ENCODE results near the gene EFCAB7. TPM values are rescaled to one million over a fixed set of nuclear protein-coding genes. Genes with fewer than 3 reads are reported as not detected.

The EFCAB7 gene
- total and polyA plus RNA-seq, 2 experiments from 2014 or later, result 4.2 to 4.9 TPM

GRCh38 chr1:63599799-63600198 lies 76.5 kb downstream of the EFCAB7 start:
- ATAC-seq (no peak), DNase-seq (ENCODE audit: low spot score) (no peak)
- no peak overlapping the region for H3K4me2 ChIP-seq
- H3K9me2 ChIP-seq (ENCODE audit: insufficient read depth), result peaks cover 6% of the 10 kb centered on the region
- no peaks in the 10 kb centered on the region for H3F3A ChIP-seq (replicated peaks; ENCODE audit: low read depth)
- no peaks in the 10 kb centered on the region for H3K27me3 ChIP-seq (ENCODE audit: insufficient read depth)
- Mint-ChIP-seq H3K36me3 (ENCODE audit: low read depth) (no peaks in the 10 kb centered on the region), H3K4me1 (peaks cover 16% of the 10 kb centered on the region), H3K4me3 (no peak overlapping the region), H3K27me3 (ENCODE audit: insufficient read depth, low read depth, poor library complexity) (no peaks in the 10 kb centered on the region), H3K9me3 (no peaks in the 10 kb centered on the region), H3K27ac (no peak overlapping the region)
- no peaks in the 10 kb centered on the region for H3K36me3 ChIP-seq (ENCODE audit: insufficient read depth)
- no peak overlapping the region for H2AFZ ChIP-seq
- no peak for TF ChIP-seq NANOG (IDR thresholded peaks at IDR 0.05; ENCODE audit: borderline replicate concordance)
- TF ChIP-seq, protein P1, sequence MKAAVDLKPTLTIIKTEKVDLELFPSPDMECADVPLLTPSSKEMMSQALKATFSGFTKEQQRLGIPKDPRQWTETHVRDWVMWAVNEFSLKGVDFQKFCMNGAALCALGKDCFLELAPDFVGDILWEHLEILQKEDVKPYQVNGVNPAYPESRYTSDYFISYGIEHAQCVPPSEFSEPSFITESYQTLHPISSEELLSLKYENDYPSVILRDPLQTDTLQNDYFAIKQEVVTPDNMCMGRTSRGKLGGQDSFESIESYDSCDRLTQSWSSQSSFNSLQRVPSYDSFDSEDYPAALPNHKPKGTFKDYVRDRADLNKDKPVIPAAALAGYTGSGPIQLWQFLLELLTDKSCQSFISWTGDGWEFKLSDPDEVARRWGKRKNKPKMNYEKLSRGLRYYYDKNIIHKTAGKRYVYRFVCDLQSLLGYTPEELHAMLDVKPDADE (IDR thresholded peaks at IDR 0.05), result no peak
- TF ChIP-seq, protein P2, sequence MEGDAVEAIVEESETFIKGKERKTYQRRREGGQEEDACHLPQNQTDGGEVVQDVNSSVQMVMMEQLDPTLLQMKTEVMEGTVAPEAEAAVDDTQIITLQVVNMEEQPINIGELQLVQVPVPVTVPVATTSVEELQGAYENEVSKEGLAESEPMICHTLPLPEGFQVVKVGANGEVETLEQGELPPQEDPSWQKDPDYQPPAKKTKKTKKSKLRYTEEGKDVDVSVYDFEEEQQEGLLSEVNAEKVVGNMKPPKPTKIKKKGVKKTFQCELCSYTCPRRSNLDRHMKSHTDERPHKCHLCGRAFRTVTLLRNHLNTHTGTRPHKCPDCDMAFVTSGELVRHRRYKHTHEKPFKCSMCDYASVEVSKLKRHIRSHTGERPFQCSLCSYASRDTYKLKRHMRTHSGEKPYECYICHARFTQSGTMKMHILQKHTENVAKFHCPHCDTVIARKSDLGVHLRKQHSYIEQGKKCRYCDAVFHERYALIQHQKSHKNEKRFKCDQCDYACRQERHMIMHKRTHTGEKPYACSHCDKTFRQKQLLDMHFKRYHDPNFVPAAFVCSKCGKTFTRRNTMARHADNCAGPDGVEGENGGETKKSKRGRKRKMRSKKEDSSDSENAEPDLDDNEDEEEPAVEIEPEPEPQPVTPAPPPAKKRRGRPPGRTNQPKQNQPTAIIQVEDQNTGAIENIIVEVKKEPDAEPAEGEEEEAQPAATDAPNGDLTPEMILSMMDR (conservative IDR thresholded peaks at IDR 0.05; ENCODE audit: low read depth in 2 of 2), result no peak
- no peak for TF ChIP-seq EZH2phosphoT487 (IDR thresholded peaks at IDR 0.05; ENCODE audit: unreplicated experiment)
- no peak for TF ChIP-seq JUNB (IDR thresholded peaks at IDR 0.05; ENCODE audit: unreplicated experiment)
- TF ChIP-seq, protein P3, sequence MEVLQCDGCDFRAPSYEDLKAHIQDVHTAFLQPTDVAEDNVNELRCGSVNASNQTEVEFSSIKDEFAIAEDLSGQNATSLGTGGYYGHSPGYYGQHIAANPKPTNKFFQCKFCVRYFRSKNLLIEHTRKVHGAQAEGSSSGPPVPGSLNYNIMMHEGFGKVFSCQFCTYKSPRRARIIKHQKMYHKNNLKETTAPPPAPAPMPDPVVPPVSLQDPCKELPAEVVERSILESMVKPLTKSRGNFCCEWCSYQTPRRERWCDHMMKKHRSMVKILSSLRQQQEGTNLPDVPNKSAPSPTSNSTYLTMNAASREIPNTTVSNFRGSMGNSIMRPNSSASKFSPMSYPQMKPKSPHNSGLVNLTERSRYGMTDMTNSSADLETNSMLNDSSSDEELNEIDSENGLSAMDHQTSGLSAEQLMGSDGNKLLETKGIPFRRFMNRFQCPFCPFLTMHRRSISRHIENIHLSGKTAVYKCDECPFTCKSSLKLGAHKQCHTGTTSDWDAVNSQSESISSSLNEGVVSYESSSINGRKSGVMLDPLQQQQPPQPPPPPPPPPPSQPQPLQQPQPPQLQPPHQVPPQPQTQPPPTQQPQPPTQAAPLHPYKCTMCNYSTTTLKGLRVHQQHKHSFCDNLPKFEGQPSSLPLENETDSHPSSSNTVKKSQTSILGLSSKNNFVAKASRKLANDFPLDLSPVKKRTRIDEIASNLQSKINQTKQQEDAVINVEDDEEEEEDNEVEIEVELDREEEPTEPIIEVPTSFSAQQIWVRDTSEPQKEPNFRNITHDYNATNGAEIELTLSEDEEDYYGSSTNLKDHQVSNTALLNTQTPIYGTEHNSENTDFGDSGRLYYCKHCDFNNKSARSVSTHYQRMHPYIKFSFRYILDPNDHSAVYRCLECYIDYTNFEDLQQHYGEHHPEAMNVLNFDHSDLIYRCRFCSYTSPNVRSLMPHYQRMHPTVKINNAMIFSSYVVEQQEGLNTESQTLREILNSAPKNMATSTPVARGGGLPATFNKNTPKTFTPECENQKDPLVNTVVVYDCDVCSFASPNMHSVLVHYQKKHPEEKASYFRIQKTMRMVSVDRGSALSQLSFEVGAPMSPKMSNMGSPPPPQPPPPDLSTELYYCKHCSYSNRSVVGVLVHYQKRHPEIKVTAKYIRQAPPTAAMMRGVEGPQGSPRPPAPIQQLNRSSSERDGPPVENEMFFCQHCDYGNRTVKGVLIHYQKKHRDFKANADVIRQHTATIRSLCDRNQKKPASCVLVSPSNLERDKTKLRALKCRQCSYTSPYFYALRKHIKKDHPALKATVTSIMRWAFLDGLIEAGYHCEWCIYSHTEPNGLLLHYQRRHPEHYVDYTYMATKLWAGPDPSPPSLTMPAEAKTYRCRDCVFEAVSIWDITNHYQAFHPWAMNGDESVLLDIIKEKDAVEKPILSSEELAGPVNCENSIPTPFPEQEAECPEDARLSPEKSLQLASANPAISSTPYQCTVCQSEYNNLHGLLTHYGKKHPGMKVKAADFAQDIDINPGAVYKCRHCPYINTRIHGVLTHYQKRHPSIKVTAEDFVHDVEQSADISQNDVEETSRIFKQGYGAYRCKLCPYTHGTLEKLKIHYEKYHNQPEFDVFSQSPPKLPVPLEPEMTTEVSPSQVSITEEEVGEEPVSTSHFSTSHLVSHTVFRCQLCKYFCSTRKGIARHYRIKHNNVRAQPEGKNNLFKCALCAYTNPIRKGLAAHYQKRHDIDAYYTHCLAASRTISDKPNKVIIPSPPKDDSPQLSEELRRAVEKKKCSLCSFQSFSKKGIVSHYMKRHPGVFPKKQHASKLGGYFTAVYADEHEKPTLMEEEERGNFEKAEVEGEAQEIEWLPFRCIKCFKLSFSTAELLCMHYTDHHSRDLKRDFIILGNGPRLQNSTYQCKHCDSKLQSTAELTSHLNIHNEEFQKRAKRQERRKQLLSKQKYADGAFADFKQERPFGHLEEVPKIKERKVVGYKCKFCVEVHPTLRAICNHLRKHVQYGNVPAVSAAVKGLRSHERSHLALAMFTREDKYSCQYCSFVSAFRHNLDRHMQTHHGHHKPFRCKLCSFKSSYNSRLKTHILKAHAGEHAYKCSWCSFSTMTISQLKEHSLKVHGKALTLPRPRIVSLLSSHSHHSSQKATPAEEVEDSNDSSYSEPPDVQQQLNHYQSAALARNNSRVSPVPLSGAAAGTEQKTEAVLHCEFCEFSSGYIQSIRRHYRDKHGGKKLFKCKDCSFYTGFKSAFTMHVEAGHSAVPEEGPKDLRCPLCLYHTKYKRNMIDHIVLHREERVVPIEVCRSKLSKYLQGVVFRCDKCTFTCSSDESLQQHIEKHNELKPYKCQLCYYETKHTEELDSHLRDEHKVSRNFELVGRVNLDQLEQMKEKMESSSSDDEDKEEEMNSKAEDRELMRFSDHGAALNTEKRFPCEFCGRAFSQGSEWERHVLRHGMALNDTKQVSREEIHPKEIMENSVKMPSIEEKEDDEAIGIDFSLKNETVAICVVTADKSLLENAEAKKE (CRISPR knock-in tag; IDR thresholded peaks at IDR 0.05), result no peak
- TF ChIP-seq ZNF331 (CRISPR knock-in tag; IDR thresholded peaks at IDR 0.05; ENCODE audit: low read depth), result no peak
- no peak for TF ChIP-seq POLR2AphosphoS5 (IDR thresholded peaks at IDR 0.05; ENCODE audit: low read depth)
- no peak for TF ChIP-seq STAT1 (IDR thresholded peaks at IDR 0.05; ENCODE audit: unreplicated experiment)
- no peak for TF ChIP-seq ZNF114 (CRISPR knock-in tag; IDR thresholded peaks at IDR 0.05)
- TF ChIP-seq, protein P4, sequence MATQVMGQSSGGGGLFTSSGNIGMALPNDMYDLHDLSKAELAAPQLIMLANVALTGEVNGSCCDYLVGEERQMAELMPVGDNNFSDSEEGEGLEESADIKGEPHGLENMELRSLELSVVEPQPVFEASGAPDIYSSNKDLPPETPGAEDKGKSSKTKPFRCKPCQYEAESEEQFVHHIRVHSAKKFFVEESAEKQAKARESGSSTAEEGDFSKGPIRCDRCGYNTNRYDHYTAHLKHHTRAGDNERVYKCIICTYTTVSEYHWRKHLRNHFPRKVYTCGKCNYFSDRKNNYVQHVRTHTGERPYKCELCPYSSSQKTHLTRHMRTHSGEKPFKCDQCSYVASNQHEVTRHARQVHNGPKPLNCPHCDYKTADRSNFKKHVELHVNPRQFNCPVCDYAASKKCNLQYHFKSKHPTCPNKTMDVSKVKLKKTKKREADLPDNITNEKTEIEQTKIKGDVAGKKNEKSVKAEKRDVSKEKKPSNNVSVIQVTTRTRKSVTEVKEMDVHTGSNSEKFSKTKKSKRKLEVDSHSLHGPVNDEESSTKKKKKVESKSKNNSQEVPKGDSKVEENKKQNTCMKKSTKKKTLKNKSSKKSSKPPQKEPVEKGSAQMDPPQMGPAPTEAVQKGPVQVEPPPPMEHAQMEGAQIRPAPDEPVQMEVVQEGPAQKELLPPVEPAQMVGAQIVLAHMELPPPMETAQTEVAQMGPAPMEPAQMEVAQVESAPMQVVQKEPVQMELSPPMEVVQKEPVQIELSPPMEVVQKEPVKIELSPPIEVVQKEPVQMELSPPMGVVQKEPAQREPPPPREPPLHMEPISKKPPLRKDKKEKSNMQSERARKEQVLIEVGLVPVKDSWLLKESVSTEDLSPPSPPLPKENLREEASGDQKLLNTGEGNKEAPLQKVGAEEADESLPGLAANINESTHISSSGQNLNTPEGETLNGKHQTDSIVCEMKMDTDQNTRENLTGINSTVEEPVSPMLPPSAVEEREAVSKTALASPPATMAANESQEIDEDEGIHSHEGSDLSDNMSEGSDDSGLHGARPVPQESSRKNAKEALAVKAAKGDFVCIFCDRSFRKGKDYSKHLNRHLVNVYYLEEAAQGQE (IDR thresholded peaks at IDR 0.05; ENCODE audit: unreplicated experiment), result no peak
- no peak for TF ChIP-seq CREB1 (CRISPR knock-in tag; IDR thresholded peaks at IDR 0.05; ENCODE audit: low read depth)
- no peak for TF ChIP-seq EZH2 (IDR thresholded peaks at IDR 0.05; ENCODE audit: low read depth, unreplicated experiment)
- H3K27ac ChIP-seq (ENCODE audit: low read depth), result no peak overlapping the region
- peaks cover 7% of the 10 kb centered on the region; the same call in 1 of the 2 replicates for H3K4me1 ChIP-seq (ENCODE audit: insufficient read depth)
- H4K20me1 ChIP-seq (replicated peaks; ENCODE audit: insufficient read depth), result peaks cover 9% of the 10 kb centered on the region
- H3K79me2 ChIP-seq (replicated peaks; ENCODE audit: insufficient read depth), result peaks cover 9% of the 10 kb centered on the region
- H3K4me3 ChIP-seq, result no peak overlapping the region

Measured in GM23338 (cell line).